Heart right ventricle (tissue), 16 donors: ENCODE measurements around the gene LTB4R. TPM values are rescaled to one million over a fixed set of nuclear protein-coding genes. Genes with fewer than 3 reads are reported as not detected.

Source experiments
- ATAC-seq, 8 donors: fragments of 200-7000 bp; cut with Tn5 transposase; one replicate each; pipeline ENCODE4 v1.9.1; 2020; ENCODE audit warnings: mild to moderate bottlenecking in 8 of 8, moderate library complexity in 8 of 8, moderate number of reproducible peaks in 1 of 8
- DNase-seq, 2 donors: peaks; one replicate each; pipeline ENCODE4 v3.0.0-alpha.2; 2020
- H3K27ac ChIP-seq, 10 donors: fragments of 200-600 bp; sonication (generic) in 2 of 10; one replicate each; pipeline versions ENCODE4 v1.5.0 to v1.8.0; 2020 to 2022; ENCODE audit warnings: mild to moderate bottlenecking in 3 of 10
- H3K27me3 ChIP-seq, 7 donors: fragments of 200-600 bp; one replicate each; pipeline ENCODE4 v1.8.0; 2021 to 2022; ENCODE audit warnings: mild to moderate bottlenecking in 2 of 7
- H3K36me3 ChIP-seq, 9 donors: fragments of 200-600 bp; sonication (generic) in 1 of 9; one replicate each; pipeline versions ENCODE4 v1.5.0 to v1.8.0; 2020 to 2022; ENCODE audit warnings: mild to moderate bottlenecking in 2 of 9
- H3K4me1 ChIP-seq, 9 donors: fragments of 200-600 bp; sonication (generic) in 1 of 9; one replicate each; pipeline versions ENCODE4 v1.5.0 to v1.8.0; 2020 to 2022; ENCODE audit warnings: mild to moderate bottlenecking in 4 of 9
- H3K4me3 ChIP-seq, 10 donors: fragments of 200-600 bp; sonication (generic) in 2 of 10; one replicate each; pipeline versions ENCODE4 v1.5.0 to v1.8.0; 2020 to 2022; ENCODE audit warnings: mild to moderate bottlenecking in 7 of 10, moderate library complexity in 2 of 10
- H3K9me3 ChIP-seq, 11 donors: fragments of 200-600 bp in 10 of 11; sonication (generic) in 2 of 11; one replicate each; pipeline versions ENCODE4 v1.5.0 to v1.8.0; 2013 to 2022; ENCODE audit warnings: mild to moderate bottlenecking in 2 of 11, control low read depth in 1 of 11, moderate library complexity in 1 of 11
- WGBS, 2 donors: extraction: QIAGEN DNeasy Blood & Tissue Kit; methylation state at CpG; one replicate each; pipeline ENCODE4 v1.1.7; 2013; ENCODE audit warnings: inconsistent platforms in 1 of 2; 5-methylcytosine and 5-hydroxymethylcytosine counted together
- intact Hi-C, 10 donors: fragments of 100-400 bp; cut with DNase I; formaldehyde crosslinking; loops; one replicate each; pipeline versions ENCODE4 v1.11.1 to v1.14.2; 2022
- polyA plus RNA-seq, 2 donors: library from polyadenylated mRNA; stranded (reverse); fragments of 200-250 nt; gene quantifications; one replicate each; pipeline ENCODE4 v1.2.3, GENCODE V29; 2013
- total RNA-seq, 10 donors: library from RNA; stranded (reverse); fragmentation: NEBNext Ultra II Directional in 3 of 10; extraction: Animal tissue kit (Norgen Biotek cat#: 25700) in 3 of 10; gene quantifications; one replicate each; pipeline versions ENCODE4 v1.2.1 to v1.2.4, GENCODE V29; 2021 to 2023
- TF ChIP-seq, protein P1 (sequence below), 9 donors: fragments of 200-600 bp; sonication (generic) in 2 of 9; IDR thresholded peaks; one replicate each; pipeline versions ENCODE4 v1.5.0 to v1.8.0; 2021 to 2022; ENCODE audit warnings: antibody characterized with exemption in 9 of 9, mild to moderate bottlenecking in 5 of 9, moderate library complexity in 1 of 9
- donor health status: Arrhythmogenic right ventricular cardiomyopathy.
- donor health status: ischemic (EF 13 %, LVEDD 7.1; RV severe dilation, severe dysfunction).
- donor health status: healthy with polysubstance abuse.
- donor health status: DM: no; HTN: yes; CAD: no.
- donor health status: DM: no; HTN: no; CAD: no.
- donor health status: ischemic (EF 25% LVEDD 6.9; RV normal size, moderate dysfunction).
- donor health status: ischemic (EF 25% LVEDD 5.7; RV mildly dilated, moderate dysfunction).
- donor health status: healthy.
- donor health status: DM: yes; HTN: yes; CAD: no.
- donor health status: Ischemic cardiomyopathy.
- donor health status: ischemic (EF 35%, LVEDD 5.7; RV mildly dilated, moderate dysfunction).
- donor health status: nonischemic (EF 11% LVEDD 7.7; RV severe dilation, severe dysfunction).
- donor health status: DM: yes; HTN: yes; CAD: no.
- donor health status: PGD.
- donor health status: ischemic (EF 29% LVEDD 5.4; RV normal size, mild dysfunction).
- donor health status: nonischemic (EF 23%, LVEDD 6.1; RV moderate dilation, normal function).

The LTB4R gene
- total and polyA plus RNA-seq, 12 donors, result 0.76 to 3.7 (median 2.0) TPM

DNA sequence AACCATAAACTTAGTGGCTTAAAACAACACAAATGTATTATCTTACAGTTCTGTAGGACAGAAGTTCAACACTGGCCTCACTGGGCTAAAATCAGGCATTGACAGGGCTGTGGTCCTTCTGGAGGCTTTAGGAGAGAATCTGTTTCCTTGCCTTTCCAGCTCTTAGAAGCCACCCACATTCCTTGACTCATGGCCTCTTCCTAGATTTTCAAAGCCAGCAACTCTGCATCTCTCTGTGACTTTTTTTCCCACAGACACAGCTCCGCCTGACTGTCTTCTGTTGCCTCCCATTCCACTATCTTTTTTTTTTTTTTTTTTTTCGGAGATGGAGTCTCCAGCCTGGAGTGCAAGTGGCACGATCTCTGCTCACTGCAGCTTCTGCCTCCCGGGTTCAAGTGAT lies 44.9 kb downstream of the LTB4R start:
- H3K9me3 ChIP-seq, result no peaks in the 10 kb centered on the region
- ATAC-seq, result no peak
- WGBS, 2 donors, result 84 to 89% methylated on average over 4 of the region's 4 CpGs

DNA sequence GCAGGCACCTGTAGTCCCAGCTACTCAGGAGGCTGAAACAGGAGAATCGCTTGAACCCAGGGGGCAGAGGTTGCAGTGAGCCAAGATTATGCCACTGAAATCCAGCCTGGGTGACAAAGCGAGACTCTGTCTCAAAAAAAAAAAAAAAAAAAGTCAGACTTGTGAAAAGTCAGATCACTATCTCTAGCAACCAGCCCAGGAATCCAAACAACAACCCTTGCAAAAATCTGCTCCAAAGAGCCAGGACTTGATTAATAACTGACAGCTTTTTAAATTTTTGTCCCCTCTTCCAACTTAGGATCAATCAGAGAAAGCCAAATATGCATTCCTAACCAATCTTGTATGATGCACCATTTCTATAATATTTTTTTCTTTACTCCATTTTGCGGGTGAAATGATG lies 49.0 kb downstream of the LTB4R start:
- ATAC-seq (no peak), DNase-seq (no peak)
- intact Hi-C loops, result loop anchor here in 2 of 10 donors (10.0 kb wide), 2 partner anchors 55 to 75 kb away; no protein-coding TSS in a partner anchor
- Histone ChIP-seq H3K36me3 (no peaks in the 10 kb centered on the region), H3K4me1 (peaks cover 0 to 6% (median 5%) of the 10 kb centered on the region in 9 donors), H3K9me3 (no peaks in the 10 kb centered on the region), H3K27me3 (peaks cover 0 to 13% (median 0%) of the 10 kb centered on the region in 7 donors), H3K4me3 (no peak overlapping the region), H3K27ac (no peak overlapping the region)
- TF ChIP-seq, protein P1, sequence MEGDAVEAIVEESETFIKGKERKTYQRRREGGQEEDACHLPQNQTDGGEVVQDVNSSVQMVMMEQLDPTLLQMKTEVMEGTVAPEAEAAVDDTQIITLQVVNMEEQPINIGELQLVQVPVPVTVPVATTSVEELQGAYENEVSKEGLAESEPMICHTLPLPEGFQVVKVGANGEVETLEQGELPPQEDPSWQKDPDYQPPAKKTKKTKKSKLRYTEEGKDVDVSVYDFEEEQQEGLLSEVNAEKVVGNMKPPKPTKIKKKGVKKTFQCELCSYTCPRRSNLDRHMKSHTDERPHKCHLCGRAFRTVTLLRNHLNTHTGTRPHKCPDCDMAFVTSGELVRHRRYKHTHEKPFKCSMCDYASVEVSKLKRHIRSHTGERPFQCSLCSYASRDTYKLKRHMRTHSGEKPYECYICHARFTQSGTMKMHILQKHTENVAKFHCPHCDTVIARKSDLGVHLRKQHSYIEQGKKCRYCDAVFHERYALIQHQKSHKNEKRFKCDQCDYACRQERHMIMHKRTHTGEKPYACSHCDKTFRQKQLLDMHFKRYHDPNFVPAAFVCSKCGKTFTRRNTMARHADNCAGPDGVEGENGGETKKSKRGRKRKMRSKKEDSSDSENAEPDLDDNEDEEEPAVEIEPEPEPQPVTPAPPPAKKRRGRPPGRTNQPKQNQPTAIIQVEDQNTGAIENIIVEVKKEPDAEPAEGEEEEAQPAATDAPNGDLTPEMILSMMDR (IDR thresholded peaks at IDR 0.05), result no peak
- 94 to 97% methylated on average over 3 of the region's 3 CpGs for WGBS, 2 donors

More for the DNA sequence above, 44.9 kb downstream of the LTB4R start:
- Histone ChIP-seq H3K4me3 (no peak overlapping the region), H3K27me3 (peaks cover 0 to 25% (median 14%) of the 10 kb centered on the region in 7 donors), H3K27ac (no peak overlapping the region), H3K4me1 (peaks cover 0 to 19% (median 0%) of the 10 kb centered on the region in 9 donors), H3K36me3 (no peaks in the 10 kb centered on the region)
- DNase-seq, result no peak
- intact Hi-C loops, result no loop called here
- TF ChIP-seq, protein P1 (IDR thresholded peaks at IDR 0.05), result no peak

DNA sequence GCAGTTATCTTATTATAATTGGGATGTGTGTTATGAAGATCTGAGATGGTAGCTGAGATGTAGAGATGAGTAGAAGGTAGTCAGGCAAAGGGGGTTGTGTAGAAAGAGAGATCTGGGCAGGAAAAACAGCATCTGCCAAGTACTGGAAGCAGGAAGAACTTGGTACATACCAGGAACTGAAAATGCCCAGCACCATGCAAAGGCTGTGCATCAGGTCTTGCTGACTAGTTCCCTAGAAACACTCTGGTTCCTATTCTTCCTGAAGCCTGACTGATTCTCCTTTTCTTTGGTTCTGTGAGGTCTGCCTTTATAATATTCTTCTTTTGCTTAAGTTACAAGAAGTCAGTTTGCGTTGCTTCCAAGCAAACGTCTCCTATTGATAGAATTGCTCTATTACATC lies 50.0 kb downstream of the LTB4R start:
- Histone ChIP-seq H3K27ac (no peak overlapping the region), H3K9me3 (no peaks in the 10 kb centered on the region), H3K4me1 (peaks cover 0 to 17% (median 12%) of the 10 kb centered on the region in 9 donors), H3K4me3 (no peak overlapping the region), H3K36me3 (no peaks in the 10 kb centered on the region), H3K27me3 (peaks cover 0 to 24% (median 0%) of the 10 kb centered on the region in 7 donors)
- ATAC-seq, result no peak
- TF ChIP-seq, protein P1 (IDR thresholded peaks at IDR 0.05), result no peak
- intact Hi-C loops, result loop anchor here in 2 of 10 donors (10.0 kb wide), 2 partner anchors 53 to 73 kb away; no protein-coding TSS in a partner anchor
- 72 to 78% methylated on average over 2 of the region's 2 CpGs for WGBS, 2 donors
- no peak for DNase-seq

DNA sequence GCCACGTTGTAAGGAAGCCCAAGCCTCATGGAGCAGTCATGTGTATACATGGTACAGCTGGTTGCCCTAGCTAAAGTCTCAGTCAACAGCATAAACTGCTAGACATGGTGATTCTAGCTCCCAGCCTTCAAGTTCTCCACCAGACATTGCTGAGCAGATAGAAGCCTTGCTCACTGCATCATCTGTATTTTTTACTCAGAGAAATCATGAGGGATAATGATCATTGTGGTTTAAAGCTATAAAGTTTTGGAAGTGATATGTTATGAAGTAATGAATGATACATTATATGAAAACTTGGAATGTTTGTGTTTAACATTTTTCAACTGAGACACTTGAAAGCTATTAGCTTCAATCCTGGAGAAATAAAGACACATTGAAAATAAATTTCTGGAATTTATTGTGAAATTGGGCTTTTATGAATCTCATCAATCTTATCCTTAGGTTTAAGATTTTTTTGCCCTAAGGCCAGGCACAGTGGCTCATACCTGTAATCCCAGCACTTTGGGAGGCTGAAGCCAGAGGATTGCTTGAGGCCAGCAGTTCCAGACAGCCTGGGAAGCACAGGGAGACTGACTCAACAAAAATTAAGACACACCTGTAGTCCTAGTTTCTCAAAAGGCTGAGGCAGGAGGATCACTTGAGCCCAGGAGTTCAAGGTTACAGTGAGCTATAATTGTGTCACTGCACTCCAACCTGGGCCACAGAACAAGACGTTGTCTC lies 51.1 kb downstream of the LTB4R start:
- DNase-seq, result no peak
- intact Hi-C loops, result loop anchor here in 2 of 10 donors (10.0 kb wide), 2 partner anchors 52 to 72 kb away; no protein-coding TSS in a partner anchor
- H3K27me3 ChIP-seq, result peaks cover 0 to 34% (median 3%) of the 10 kb centered on the region in 7 donors

More for the DNA sequence above, 51.1 kb downstream of the LTB4R start:
- Histone ChIP-seq H3K9me3 (no peaks in the 10 kb centered on the region), H3K36me3 (no peaks in the 10 kb centered on the region), H3K27ac (no peak overlapping the region), H3K4me3 (no peak overlapping the region), H3K4me1 (peaks cover 0 to 28% (median 19%) of the 10 kb centered on the region in 9 donors)
- ATAC-seq, result no peak
- TF ChIP-seq, protein P1 (IDR thresholded peaks at IDR 0.05), result no peak
- WGBS, 2 donors, result 51 to 55% methylated on average over 2 of the region's 2 CpGs
